T1000 (cell line): ENCODE measurements around the gene IFFO2.

ENCODE experiments used
- DNase-seq: peaks from one replicate; lab custom pipeline; 2025; ENCODE audit warnings: mixed read lengths; lab: John Stamatoyannopoulos, UW

The IFFO2 gene

GRCh38 chr1:18972531-18972930 is 16.1 kb upstream of the IFFO2 start:
- no peak for DNase-seq

DNA sequence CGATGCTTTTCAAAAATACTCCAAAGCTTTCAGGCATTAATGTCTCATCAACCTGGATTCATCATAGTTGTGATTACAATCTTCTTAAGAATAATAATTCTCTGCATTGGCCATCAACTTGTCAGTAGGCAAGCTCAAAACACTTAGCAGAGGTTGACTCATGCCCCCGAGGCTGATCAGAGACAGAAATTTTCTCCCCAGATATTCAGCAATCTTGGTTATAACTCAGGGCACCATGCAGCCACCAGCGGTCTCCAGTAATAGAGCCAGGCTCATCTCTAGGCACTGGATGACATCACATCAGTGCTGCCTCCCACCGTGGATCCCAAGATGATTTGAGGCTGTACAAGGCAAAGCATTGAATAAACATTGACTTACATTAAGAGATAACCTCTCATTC is 14.3 kb upstream of the IFFO2 start:
- DNase-seq = peak; percentile 60

DNA sequence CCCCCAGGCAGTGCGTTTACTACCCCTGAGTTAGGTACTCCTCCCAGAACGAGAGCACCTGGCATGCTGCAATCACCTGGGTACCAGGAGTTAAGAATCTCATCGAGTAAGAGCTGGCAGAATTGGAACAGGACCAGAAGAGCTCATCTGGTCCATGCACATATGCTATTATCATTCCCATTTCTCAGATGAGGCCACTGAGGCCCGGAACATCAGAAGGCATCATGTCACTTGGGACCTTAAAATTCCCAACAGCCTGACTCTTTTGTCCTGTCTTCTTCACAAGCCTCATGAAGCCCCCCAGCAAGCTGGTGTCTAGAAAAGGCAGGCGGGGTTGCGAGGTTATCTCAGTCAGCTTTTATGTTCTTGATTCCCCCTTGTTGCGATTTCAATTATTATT is 13.9 kb upstream of the IFFO2 start:
- DNase-seq = no peak

- no peak for DNase-seq
Measured at GRCh38 chr1:18967066-18967690, 10.7 kb upstream of the IFFO2 start.

- DNase-seq = peak; percentile 61
Measured at GRCh38 chr1:18965206-18966173, 9.0 kb upstream of the IFFO2 start.

DNA sequence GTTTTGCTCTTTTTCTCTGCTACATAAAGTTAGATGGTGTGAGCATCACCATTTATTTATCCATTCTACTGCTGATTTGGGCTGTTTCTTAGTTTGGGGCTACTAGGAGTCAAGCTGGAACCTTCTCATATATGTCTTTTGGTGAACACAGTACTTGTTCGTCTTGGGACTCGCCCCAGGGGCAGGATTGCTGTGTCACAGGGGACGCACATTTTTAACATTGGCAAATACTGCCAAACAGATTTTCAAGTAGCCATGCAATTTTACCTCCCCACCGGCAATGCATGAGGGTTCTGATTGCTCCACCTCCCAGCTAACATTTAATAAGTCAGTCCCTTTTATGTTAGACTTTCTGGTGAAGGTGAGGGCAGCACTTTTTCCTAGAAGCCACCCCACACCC is 7.5 kb upstream of the IFFO2 start:
- no peak for DNase-seq

- DNase-seq = no peak
Measured at GRCh38 chr1:18962855-18963737, 6.6 kb upstream of the IFFO2 start.

DNA sequence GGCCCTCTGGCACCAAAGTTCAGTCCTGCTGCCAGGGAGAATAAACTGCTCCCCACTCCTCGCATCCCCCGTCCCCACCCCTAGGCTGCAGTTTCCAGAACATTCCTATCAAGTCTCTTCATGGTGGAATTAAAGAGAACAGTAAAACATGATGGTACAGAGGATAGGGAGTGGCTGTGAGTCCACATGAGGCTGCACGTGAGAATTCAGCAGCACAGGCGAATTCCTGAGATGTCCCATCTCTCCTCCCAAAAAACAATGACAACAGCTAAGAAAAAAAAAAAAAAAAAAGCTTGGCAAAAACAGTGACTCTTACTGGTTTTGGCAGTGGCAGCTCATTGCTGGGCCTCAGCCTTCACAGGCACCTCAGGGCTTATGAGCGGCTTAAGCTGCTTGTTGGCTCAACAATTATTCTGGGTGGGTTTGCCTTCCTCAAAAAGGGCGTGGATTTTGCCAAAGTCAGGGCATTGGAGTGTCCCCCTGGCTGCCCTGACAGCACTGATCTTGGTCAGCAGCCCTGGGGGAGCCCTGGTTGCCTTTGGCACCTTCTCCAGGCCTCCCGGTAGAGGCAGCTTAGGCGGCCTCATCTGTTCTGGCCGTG is 5.7 kb upstream of the IFFO2 start:
- DNase-seq = no peak

DNA sequence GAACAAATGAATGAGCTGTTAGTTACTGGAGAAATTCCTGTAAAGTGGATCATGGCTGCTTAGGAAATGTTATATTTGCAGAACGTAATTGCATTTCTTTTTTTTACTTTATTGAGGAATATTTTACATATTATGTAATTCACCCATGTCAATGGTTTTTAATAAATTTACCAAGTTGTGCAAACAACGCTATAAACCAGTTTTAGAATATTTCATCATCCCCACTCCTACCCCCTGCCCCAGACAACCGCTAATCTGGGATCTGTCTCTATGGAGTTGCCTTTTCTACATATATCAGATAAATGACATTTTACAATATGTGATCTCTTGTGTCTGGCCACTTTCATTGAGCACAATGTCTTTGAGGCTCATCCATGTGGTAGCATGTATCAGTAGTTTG is 4.3 kb upstream of the IFFO2 start:
- DNase-seq = no peak

DNA sequence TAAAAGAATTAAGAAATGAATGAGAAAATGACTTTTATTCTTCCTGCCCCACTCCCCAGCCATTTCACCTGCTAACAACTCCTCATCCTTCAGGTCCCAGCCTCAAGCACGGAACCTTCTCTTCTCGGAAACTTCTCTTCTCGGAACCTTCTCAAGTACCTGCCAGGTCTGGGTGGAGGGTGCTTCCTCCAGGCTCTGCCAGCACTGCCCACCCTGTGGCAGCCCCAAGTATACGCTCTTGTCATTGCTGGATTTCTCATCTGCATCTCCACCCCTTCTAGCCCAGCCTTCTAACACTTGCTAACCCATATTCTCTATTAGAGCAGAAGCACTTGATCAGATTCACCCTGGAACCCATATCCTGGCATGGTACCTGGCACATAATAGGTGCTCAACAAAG is 3.9 kb upstream of the IFFO2 start:
- no peak for DNase-seq

- no peak for DNase-seq
Measured at GRCh38 chr1:18959591-18959990, 3.1 kb upstream of the IFFO2 start.

- DNase-seq = no peak
Measured at GRCh38 chr1:18957532-18958300, 1.2 kb upstream of the IFFO2 start.

GRCh38 chr1:18957136-18957521 is 653 bp upstream of the IFFO2 start:
- no peak for DNase-seq

DNA sequence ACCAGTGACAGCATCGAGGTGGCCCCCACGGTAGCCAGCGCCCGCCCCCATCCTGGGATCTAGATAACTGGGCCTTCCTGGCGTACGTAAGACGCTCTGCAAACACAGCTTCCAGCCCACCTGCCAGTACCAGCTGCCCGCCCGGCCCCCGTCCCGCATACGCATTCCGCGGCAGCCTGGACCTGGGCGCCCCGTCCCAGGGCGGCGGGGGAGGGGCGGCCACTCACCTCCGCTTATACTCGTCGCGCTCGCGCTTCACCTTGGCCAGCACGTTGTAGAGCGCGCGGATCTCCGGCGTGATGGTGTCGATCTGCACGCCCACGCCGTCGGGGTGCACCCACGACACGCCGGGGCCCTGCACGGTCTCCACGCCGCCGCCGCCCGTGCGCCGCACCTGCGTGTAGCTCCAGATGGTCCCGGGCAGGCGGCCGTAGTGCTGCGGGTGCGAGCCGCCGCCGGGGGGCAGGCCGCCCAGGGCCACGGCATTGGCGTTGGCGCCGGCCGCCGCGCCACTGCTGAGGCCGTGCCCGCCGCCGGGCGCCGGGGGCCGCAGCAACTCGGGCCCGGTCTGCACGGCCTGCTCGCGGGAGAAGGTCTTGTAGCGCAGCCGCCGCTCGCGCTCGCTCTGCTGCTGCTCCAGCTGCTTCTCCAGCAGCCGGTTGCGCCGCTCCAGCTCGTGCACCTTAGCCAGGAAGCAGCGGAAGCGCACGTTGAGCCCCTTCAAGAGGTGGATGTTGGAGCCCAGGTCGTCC is 859 bp downstream of the IFFO2 start:
- no peak for DNase-seq

DNA sequence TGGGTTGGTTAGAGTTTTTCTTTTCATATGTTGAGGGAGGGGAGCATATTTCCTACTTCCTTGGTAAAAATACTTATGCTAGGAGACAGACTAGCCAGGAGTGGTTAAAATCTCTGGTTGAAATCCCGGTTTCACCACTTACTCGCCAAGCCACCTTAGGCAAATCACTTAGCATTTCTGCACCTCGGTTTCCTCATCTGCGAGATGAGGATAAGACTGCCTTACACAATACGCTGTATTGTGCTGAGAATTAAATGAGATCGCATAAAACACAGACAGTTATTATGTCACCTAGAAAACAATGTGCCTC is 1.4 kb downstream of the IFFO2 start:
- DNase-seq = no peak

GRCh38 chr1:18954270-18955071 is 2.0 kb downstream of the IFFO2 start:
- no peak for DNase-seq

DNA sequence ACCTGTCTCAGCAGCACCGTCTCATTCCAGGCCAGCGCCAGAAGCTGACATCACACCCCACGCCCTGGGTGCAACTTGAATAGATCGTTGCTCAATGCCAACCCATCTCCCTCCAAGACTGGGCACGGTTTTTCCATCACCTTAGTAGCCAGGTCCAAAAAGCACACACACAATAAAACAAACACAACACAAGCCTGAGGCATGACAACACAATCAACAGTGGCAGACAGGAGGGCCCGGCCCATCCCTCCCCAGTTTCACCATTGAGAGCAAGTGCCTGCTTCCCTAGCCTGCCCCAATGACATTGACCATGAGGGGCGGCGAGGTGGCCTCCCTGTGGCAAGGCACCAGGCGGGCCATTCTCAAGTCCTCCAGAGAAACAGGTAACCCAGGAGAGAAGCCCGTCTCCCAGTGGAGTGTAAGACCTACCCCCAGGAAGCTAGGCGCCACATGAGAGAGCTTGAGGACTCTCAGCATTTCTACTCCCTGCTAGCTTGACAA is 2.7 kb downstream of the IFFO2 start:
- DNase-seq = no peak

DNA sequence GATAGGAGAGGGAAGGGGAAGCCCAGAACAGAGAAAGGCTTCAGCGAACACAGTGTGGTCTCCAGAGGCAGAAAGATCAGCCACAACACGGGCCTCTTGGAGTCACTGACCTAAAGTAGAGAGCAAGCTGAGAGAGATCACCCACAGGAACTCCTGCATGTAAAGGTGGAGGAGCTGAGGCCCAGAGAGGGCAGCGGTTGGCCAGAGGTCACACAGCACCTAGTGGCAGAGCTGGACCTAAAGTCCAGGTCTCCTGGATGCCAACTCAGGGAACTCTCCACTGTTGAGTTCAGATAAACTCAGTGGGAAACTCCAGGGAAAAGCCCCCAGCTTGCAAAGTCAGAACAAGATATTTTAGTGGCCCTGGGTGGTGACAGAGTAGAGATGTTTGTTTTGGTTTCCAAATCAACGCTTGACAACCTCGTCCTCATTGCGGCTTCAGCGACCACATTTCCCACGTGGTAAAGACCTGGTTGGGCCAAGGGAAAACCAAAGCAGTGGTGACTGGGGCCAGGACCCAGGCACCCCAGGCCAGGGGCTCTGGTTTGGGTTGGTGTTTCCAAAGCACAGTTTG is 4.6 kb downstream of the IFFO2 start:
- no peak for DNase-seq

- no peak for DNase-seq
Measured at GRCh38 chr1:18951416-18951815, 5.1 kb downstream of the IFFO2 start.
